Measurements from ENCODE around the gene CPEB4. TPM values are rescaled to one million over a fixed set of nuclear protein-coding genes. Genes with fewer than 3 reads are reported as not detected.

CPEB4 gene
- total RNA-seq, 4 donors from 2014 or later: 51.5 to 69.5 (median 66.1) TPM

DNA sequence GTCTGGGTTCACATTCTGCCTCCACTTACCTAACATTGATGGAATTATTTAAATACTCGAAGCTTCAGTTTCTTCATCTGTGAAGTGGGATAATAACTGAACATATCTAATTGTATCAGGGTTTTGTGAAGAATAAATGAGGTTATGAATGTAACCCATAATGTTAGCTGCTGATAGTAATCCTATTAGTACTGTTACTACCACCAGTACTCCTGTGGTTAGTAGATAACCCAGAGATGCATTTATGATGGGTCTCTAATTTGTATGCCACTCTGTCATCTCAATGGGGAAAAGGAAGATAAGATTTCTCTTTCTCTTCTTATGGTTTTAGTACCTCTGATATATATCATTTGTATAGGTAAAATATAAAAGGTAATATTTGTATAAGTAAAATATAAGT lies 16.0 kb downstream of the CPEB4 start:
- H3K4me3 ChIP-seq (replicated peaks in 1 of 3): no peak overlapping the region
- no peaks in the 10 kb centered on the region for H3K9me3 ChIP-seq
- H3K27me3 ChIP-seq: no peaks in the 10 kb centered on the region
- intact Hi-C loops (cut with DNase I): no loop called here
- no peak for DNase-seq
- no peaks in the 10 kb centered on the region for H3K36me3 ChIP-seq
- WGBS, 2 donors: 91 to 95% methylated on average over 1 of the region's 1 CpG
- H3K27ac ChIP-seq: peak overlapping the region in 2 of 3 donors; percentile 55 to 68
- peaks cover 39 to 80% of the 10 kb centered on the region in 2 donors for H3K4me1 ChIP-seq
- no peak for TF ChIP-seq POLR2A (IDR thresholded peaks at IDR 0.05)
- TF ChIP-seq, protein P1, sequence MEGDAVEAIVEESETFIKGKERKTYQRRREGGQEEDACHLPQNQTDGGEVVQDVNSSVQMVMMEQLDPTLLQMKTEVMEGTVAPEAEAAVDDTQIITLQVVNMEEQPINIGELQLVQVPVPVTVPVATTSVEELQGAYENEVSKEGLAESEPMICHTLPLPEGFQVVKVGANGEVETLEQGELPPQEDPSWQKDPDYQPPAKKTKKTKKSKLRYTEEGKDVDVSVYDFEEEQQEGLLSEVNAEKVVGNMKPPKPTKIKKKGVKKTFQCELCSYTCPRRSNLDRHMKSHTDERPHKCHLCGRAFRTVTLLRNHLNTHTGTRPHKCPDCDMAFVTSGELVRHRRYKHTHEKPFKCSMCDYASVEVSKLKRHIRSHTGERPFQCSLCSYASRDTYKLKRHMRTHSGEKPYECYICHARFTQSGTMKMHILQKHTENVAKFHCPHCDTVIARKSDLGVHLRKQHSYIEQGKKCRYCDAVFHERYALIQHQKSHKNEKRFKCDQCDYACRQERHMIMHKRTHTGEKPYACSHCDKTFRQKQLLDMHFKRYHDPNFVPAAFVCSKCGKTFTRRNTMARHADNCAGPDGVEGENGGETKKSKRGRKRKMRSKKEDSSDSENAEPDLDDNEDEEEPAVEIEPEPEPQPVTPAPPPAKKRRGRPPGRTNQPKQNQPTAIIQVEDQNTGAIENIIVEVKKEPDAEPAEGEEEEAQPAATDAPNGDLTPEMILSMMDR (IDR thresholded peaks at IDR 0.05): no peak

DNA sequence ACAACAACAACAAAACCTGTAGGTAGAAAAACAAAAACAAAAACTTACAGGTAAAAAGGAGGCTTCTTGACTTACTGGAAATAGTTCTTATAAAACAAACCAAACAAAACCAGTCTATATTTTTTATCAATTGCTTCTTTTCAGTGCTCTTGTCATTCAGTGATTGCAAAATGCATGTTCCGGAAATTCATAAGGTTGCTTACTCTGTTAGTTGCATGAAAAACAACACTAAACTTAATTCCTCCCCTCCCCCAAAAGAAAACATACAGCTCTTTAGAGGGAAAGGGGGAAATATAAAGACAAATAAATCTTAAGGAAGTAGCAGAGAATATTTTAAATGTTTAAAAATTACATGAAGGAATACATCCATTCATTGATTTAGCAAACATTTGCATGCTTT lies 19.1 kb downstream of the CPEB4 start:
- Histone ChIP-seq H3K4me3 (replicated peaks in 1 of 3) (no peak overlapping the region), H3K4me1 (peaks cover 51 to 69% of the 10 kb centered on the region in 2 donors), H3K9me3 (no peaks in the 10 kb centered on the region), H3K27ac (peak overlapping the region; percentile 77 to 89 (median 85)), H3K36me3 (no peaks in the 10 kb centered on the region), H3K27me3 (no peaks in the 10 kb centered on the region)
- TF ChIP-seq POLR2A (IDR thresholded peaks at IDR 0.05): no peak
- TF ChIP-seq, protein P1 (IDR thresholded peaks at IDR 0.05): no peak
- intact Hi-C loops (cut with DNase I): no loop called here
- DNase-seq: no peak
- WGBS, 2 donors: 81 to 94% methylated on average over 1 of the region's 1 CpG

DNA sequence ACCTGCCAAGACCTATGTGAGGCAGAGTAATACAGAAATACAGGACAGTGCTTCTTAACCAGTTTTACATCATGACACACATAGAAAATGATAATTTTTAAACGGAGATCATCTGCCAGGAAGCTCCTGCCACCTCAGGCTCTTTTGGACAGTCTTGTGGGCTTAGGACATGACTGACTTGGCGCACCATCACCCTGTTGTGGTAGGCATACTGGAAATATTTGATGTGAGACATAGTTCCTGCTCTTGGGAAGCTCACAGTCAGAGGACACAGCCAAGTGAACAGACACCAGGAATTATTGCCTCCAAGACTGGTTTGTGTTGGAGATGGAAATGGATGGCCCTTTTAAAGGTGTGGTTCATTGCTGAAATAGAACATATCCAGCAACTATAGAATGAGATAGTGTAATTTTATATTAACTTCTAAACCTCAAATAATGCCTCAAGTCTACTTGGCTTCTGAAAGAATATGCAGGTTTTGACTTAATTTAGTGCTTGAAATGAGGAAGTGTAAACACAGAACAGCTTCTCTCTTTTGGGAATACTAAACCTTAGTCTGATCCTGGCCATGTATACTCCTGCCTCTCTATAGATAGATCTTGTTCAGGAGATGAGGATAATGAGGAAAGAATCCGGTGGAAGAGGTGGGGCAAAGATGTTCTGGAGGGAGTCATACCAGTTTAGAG lies 19.7 kb downstream of the CPEB4 start:
- no peak overlapping the region for H3K4me3 ChIP-seq (replicated peaks in 1 of 3)
- peaks cover 52 to 70% of the 10 kb centered on the region in 2 donors for H3K4me1 ChIP-seq
- H3K36me3 ChIP-seq: no peaks in the 10 kb centered on the region
- no peak for TF ChIP-seq POLR2A (IDR thresholded peaks at IDR 0.05)
- TF ChIP-seq, protein P1 (IDR thresholded peaks at IDR 0.05): no peak
- H3K9me3 ChIP-seq: no peaks in the 10 kb centered on the region
- WGBS, 2 donors: 56 to 61% methylated on average over 3 of the region's 3 CpGs
- H3K27ac ChIP-seq: peak overlapping the region; percentile 77 to 89 (median 85)
- DNase-seq: peak; percentile 32 to 36
- no peaks in the 10 kb centered on the region for H3K27me3 ChIP-seq
- intact Hi-C loops (cut with DNase I): no loop called here

GRCh38 chr5:173909199-173909598 lies 21.1 kb downstream of the CPEB4 start:
- no peaks in the 10 kb centered on the region for H3K36me3 ChIP-seq
- H3K27ac ChIP-seq: peak overlapping the region; percentile 77 to 89 (median 85)
- no peaks in the 10 kb centered on the region for H3K27me3 ChIP-seq
- no peak overlapping the region for H3K4me3 ChIP-seq (replicated peaks in 1 of 3)
- intact Hi-C loops (cut with DNase I): no loop called here
- TF ChIP-seq, protein P1 (IDR thresholded peaks at IDR 0.05): no peak
- no peak for TF ChIP-seq POLR2A (IDR thresholded peaks at IDR 0.05)
- no peaks in the 10 kb centered on the region for H3K9me3 ChIP-seq
- 13 to 18% methylated on average over 3 of the region's 3 CpGs for WGBS, 2 donors
- H3K4me1 ChIP-seq: peaks cover 57 to 72% of the 10 kb centered on the region in 2 donors
- peak; percentile 77 to 80 for DNase-seq

- Histone ChIP-seq H3K27ac (peak overlapping the region; percentile 77 to 89 (median 85)), H3K9me3 (no peaks in the 10 kb centered on the region), H3K4me3 (replicated peaks in 1 of 3) (no peak overlapping the region), H3K4me1 (peaks cover 60 to 70% of the 10 kb centered on the region in 2 donors), H3K27me3 (no peaks in the 10 kb centered on the region), H3K36me3 (no peaks in the 10 kb centered on the region)
- intact Hi-C loops (cut with DNase I): no loop called here
- WGBS, 2 donors: 69 to 70% methylated on average over 3 of the region's 3 CpGs
- TF ChIP-seq POLR2A (IDR thresholded peaks at IDR 0.05): no peak
- TF ChIP-seq, protein P1 (IDR thresholded peaks at IDR 0.05): no peak
- DNase-seq: no peak
These were observed 22.1 kb downstream of the CPEB4 start for GRCh38 chr5:173910215-173910614.
